GM19463 (cell line): ENCODE measurements around the gene RWDD3.

Experiments used
- ATAC-seq: cut with Tn5 transposase; IDR thresholded peaks from one replicate; pipeline ENCODE4 v1.9.1; 2021; ENCODE audit warnings: mild to moderate bottlenecking, moderate library complexity; ENCODE audit not compliant: unreplicated experiment

The RWDD3 gene

DNA sequence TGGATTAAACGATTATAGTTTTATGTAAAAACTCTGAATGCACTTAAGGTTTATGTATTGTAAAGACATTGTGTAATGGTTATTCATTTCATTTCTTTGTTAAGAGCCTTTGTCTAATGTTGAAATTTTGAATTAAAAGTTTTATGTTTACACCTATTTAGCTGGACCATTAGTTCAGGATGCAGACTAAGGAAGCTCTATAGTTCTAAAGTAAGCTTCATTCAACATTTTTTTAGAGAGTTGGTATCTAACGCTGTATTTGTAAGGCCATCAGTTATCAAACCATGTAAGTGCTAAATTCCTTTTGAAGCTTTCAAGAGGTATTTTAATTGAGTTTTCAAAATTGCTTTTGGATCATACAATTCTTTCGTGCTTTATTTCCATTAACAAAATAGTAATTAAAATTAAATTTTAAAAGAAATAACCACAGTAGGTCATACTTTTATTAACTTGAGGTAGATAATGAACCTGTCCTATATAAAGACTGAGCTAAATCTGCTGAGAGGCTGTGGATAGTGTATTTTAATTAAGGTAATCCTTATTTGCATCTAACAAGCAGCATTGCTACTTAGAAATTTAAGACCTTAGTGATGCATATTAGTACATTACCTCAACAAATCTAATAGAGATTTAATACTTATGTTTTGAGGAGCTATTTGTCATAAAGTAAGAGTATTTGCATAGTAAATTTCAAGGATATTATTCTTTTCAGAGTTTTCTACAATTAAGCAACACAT is 47.9 kb downstream of the RWDD3 start:
- no peak for ATAC-seq

DNA sequence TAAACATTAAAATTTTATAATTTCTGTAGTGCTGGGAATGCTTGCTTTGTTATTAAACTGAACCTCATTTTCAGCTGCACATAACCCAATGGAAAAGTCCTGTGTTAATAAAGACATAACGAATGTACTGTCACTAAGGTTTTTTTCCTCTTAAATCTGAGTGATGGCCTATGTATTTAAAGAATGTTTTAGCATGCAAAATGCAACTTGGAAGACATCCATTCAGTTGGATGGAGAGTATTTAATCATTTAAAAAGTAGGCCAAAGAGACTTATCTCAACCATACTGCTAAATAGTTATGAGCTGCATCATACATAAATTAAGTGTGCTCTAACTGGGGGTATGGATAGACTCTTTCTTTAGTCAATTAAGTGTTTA is 48.5 kb downstream of the RWDD3 start:
- no peak for ATAC-seq

DNA sequence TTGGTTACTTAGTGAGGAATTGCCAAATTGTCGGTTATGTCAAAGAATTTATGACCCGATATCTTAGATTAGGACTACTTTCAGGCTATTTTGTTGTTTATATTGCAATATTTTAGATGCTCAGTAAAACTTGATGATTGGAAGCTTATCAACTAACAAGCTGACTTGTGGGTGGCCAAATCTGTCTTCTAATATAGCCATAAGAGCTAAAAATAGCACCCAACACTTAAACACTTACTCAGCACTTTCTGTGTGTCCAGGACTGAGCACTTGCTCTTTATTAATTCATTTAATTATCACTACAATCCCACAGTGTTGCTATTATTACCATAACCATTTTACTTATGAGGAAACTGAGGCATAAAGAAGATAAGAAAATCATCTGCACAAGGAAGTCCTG is 50.4 kb downstream of the RWDD3 start:
- no peak for ATAC-seq

DNA sequence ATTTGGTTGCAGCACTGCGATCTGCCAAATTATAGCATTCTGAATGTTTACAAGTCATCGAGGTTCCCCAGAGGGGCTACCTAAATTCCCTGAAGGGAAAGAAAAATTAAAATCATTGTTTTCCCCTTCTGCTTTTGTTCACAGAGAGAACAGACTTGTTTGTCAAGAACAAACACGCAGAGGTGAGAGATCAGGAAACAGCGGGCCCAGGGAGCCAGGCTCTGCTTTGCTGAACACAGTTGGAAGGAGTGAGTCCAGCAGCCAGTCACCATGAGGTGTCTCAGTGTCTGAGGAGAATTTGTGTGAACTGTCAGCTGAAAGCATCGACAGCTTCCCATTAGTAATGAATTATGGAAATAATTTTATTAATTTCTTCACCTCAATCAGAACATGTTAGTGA is 52.5 kb downstream of the RWDD3 start:
- no peak for ATAC-seq

DNA sequence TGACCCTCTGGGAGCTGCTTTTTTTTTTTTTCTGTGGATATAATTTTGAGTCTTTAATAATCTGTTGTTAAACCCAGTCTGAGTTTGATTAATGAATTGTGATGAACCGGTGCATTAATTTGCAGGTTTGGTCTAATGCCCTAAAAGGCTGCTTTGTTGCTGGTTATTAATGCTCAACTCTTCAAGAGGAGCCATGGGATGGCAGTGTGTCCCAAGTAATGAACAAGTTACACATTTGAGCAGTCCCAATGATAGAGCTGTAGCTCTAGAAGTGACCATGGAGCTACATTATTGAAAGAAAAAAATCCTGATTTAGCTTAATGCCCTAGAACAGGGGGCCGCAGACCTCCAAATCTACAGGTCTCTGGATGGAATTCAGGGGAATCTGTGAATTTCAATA is 53.1 kb downstream of the RWDD3 start:
- ATAC-seq: no peak

DNA sequence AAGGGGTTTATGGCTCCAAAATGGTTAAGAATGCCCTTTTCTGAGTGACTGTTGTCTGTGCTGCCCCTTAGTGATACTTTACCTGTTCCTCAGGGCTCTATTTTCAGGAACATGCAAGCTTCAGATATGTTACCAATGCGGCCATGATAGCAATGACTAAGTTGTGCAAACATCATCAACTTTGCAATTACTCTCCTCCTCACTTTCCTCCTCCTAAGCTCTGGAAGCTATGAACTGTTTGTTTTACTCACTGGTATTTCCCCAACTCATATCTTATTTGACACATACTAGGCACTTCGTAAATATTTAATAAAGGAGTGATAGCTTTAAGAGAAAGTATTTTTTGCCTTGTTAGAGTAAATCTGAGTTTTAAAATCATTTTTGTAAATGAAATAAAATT is 53.8 kb downstream of the RWDD3 start:
- ATAC-seq: no peak
